Measurements from ENCODE around the gene MAFB. TPM values are rescaled to one million over a fixed set of nuclear protein-coding genes. Genes with fewer than 3 reads are reported as not detected.

The MAFB gene
- total RNA-seq, 1 experiment from 2014 or later, result 0.85 TPM

DNA sequence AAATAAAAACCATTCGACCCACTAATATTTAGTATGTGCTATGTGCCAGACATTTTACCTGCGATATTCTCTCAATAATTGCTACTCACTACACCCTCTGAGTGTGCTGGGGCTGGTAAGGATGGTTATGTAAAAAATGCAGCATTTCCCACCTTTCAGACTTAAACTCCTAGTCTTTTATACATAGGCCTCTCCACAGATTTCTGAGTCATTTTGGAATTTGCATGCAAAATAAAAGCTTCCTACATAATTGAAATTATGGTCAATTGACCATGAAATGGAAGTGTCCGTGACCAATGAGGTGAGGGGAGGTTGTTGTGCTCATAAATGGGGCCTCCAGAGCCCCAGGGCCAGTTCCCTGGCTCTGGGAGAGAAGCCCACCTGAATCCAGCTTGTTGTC lies 37.7 kb upstream of the MAFB start:
- peaks cover 7 to 9% of the 10 kb centered on the region in 2 experiments for H3K4me1 Mint-ChIP-seq
- H4K5ac ChIP-seq (ENCODE audit: insufficient read length, low read depth, low read length), result no peak overlapping the region

More for the DNA sequence above, 37.7 kb upstream of the MAFB start:
- Histone ChIP-seq H3K23ac (ENCODE audit: insufficient read length, low read depth, low read length) (no peak overlapping the region), H4K91ac (ENCODE audit: insufficient read length, low read depth, low read length) (no peak overlapping the region), H2BK15ac (ENCODE audit: low read depth, low read length) (no peak overlapping the region), H3K23me2 (ENCODE audit: insufficient read length, low read depth, low read length, poor library complexity, severe bottlenecking) (no peaks in the 10 kb centered on the region), H2AK5ac (ENCODE audit: insufficient read length, low read length) (no peak overlapping the region), H3K79me2 (ENCODE audit: insufficient read depth, low read length) (no peaks in the 10 kb centered on the region), H3K9ac (ENCODE audit: extremely low read depth, insufficient read length, low read length) (no peak overlapping the region), H4K8ac (replicated peaks; ENCODE audit: insufficient read length, low read depth, low read length) (no peak overlapping the region), H3T11ph (ENCODE audit: low read length) (no peak overlapping the region), H2BK20ac (ENCODE audit: low read depth, low read length, poor library complexity, severe bottlenecking) (no peak overlapping the region), H2BK5ac (ENCODE audit: insufficient read length, low read length) (no peak overlapping the region), H3K18ac (ENCODE audit: insufficient read length, low read depth, low read length) (no peak overlapping the region), H3K4ac (ENCODE audit: low read depth, low read length) (no peak overlapping the region), H4K20me1 (ENCODE audit: control insufficient read depth, insufficient read depth, insufficient read length) (no peaks in the 10 kb centered on the region), H2BK120ac (ENCODE audit: low read depth, low read length, poor library complexity, severe bottlenecking) (no peak overlapping the region), H2AFZ (ENCODE audit: low read length) (no peak overlapping the region), H3K4me1 (ENCODE audit: insufficient read depth, low read length) (no peaks in the 10 kb centered on the region), H3K14ac (ENCODE audit: insufficient read depth, low read length) (no peak overlapping the region), H2BK12ac (ENCODE audit: insufficient read length, low read depth, low read length) (no peak overlapping the region), H3K79me1 (ENCODE audit: insufficient read depth, low read depth, low read length, poor library complexity, severe bottlenecking) (no peaks in the 10 kb centered on the region), H3K4me2 (ENCODE audit: insufficient read depth, insufficient read length, low read length) (no peak overlapping the region), H3K9me3 (ENCODE audit: control insufficient read depth, low read depth, low read length) (no peaks in the 10 kb centered on the region), H3K27ac (ENCODE audit: insufficient read length, low read depth, low read length) (no peak overlapping the region), H3K56ac (ENCODE audit: insufficient read length, low read depth, low read length) (no peak overlapping the region), H3K27me3 (ENCODE audit: insufficient read depth, low read length) (no peaks in the 10 kb centered on the region)
- TF ChIP-seq, protein P1, sequence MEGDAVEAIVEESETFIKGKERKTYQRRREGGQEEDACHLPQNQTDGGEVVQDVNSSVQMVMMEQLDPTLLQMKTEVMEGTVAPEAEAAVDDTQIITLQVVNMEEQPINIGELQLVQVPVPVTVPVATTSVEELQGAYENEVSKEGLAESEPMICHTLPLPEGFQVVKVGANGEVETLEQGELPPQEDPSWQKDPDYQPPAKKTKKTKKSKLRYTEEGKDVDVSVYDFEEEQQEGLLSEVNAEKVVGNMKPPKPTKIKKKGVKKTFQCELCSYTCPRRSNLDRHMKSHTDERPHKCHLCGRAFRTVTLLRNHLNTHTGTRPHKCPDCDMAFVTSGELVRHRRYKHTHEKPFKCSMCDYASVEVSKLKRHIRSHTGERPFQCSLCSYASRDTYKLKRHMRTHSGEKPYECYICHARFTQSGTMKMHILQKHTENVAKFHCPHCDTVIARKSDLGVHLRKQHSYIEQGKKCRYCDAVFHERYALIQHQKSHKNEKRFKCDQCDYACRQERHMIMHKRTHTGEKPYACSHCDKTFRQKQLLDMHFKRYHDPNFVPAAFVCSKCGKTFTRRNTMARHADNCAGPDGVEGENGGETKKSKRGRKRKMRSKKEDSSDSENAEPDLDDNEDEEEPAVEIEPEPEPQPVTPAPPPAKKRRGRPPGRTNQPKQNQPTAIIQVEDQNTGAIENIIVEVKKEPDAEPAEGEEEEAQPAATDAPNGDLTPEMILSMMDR (conservative IDR thresholded peaks at IDR 0.05), result no peak
- WGBS (ENCODE audit: extremely low coverage, insufficient read length, low lambda C conversion rate), result no CpG with 5 or more reads among the region's 3 CpGs
- Mint-ChIP-seq H3K9me3 (peaks cover 4 to 6% of the 10 kb centered on the region in 2 experiments; a peak in 2 of 5 replicates), H3K4me3 (no peak overlapping the region), H3K27ac (no peak overlapping the region), H3K27me3 (ENCODE audit: low read depth) (no peaks in the 10 kb centered on the region; the same call in none of the 2 replicates), H3K36me3 (ENCODE audit: insufficient read depth in 1 of 3, low read depth in 3 of 3) (peaks cover 0 to 4% (median 2%) of the 10 kb centered on the region in 3 experiments; a peak in 2 of 7 replicates)
- DNase-seq, result no peak
